ENCODE measurements around the gene TYW3.

The TYW3 gene

DNA sequence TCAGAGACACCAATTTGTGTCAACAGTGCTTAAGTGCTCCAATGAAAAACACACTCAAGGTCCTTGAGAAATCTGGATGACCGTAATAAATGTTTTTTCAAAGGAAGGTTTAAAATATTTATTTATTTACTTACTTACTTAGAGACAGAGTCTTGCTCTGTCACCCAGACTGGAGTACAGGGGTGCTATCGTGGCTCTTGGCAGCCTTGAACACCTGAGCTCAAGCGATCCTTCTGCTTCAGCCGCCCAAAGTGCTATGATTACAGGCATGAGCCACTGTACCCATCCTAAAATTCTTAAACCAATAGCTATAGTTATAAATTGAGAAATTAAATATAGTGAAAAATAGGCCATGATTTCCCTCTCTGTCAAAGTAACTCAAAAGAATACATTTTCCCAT lies 42.0 kb upstream of the TYW3 start:
- H3K9me2 ChIP-seq (ENCODE audit: low read depth, low read length) = no peaks in the 10 kb centered on the region
- H3K9me3 ChIP-seq (ENCODE audit: low read length) = no peaks in the 10 kb centered on the region
- no peaks in the 10 kb centered on the region for H3K4me1 ChIP-seq (ENCODE audit: insufficient read depth, low read length, severe bottlenecking)
- H3K9ac ChIP-seq (ENCODE audit: low read length) = no peak overlapping the region
- H3F3A ChIP-seq (ENCODE audit: insufficient read depth, low read length) = no peaks in the 10 kb centered on the region
- H3K4me3 ChIP-seq (ENCODE audit: low read depth, low read length, poor library complexity, severe bottlenecking) = no peak overlapping the region
- no peaks in the 10 kb centered on the region for H3K79me2 ChIP-seq (ENCODE audit: insufficient read depth, low read length)
- H3K27me3 ChIP-seq (ENCODE audit: insufficient read depth, low read length) = no peaks in the 10 kb centered on the region
- H3K4me2 ChIP-seq (ENCODE audit: low read length) = no peak overlapping the region
- H3K36me3 ChIP-seq (ENCODE audit: insufficient read depth, low read length) = no peaks in the 10 kb centered on the region
- no peak for TF ChIP-seq CTCF (IDR thresholded peaks at IDR 0.05; ENCODE audit: low read length)
- TF ChIP-seq EZH2 (IDR thresholded peaks at IDR 0.05; ENCODE audit: borderline replicate concordance, low read length) = no peak
- no peak overlapping the region for H2AFZ ChIP-seq (ENCODE audit: low read length)
- H3K27ac ChIP-seq (ENCODE audit: low read depth, low read length, poor library complexity, severe bottlenecking) = no peak overlapping the region
- no peaks in the 10 kb centered on the region for H4K20me1 ChIP-seq (ENCODE audit: insufficient read depth, low read length)

- H2AFZ ChIP-seq (ENCODE audit: low read length) = no peak overlapping the region
- H3F3A ChIP-seq (ENCODE audit: insufficient read depth, low read length) = no peaks in the 10 kb centered on the region
- H3K4me1 ChIP-seq (ENCODE audit: insufficient read depth, low read length, severe bottlenecking) = no peaks in the 10 kb centered on the region
- H3K79me2 ChIP-seq (ENCODE audit: insufficient read depth, low read length) = no peaks in the 10 kb centered on the region
- H3K9me3 ChIP-seq (ENCODE audit: low read length) = no peaks in the 10 kb centered on the region
- H3K27me3 ChIP-seq (ENCODE audit: insufficient read depth, low read length) = no peaks in the 10 kb centered on the region; the same call in 1 of the 2 replicates
- TF ChIP-seq CTCF (IDR thresholded peaks at IDR 0.05; ENCODE audit: low read length) (no peak), EZH2 (IDR thresholded peaks at IDR 0.05; ENCODE audit: borderline replicate concordance, low read length) (no peak)
- no peaks in the 10 kb centered on the region for H3K36me3 ChIP-seq (ENCODE audit: insufficient read depth, low read length)
- no peaks in the 10 kb centered on the region for H4K20me1 ChIP-seq (ENCODE audit: insufficient read depth, low read length)
- H3K9me2 ChIP-seq (ENCODE audit: low read depth, low read length) = no peaks in the 10 kb centered on the region
- no peak overlapping the region for H3K4me2 ChIP-seq (ENCODE audit: low read length)
- no peak overlapping the region for H3K9ac ChIP-seq (ENCODE audit: low read length)
- H3K27ac ChIP-seq (ENCODE audit: low read depth, low read length, poor library complexity, severe bottlenecking) = no peak overlapping the region
- no peak overlapping the region for H3K4me3 ChIP-seq (ENCODE audit: low read depth, low read length, poor library complexity, severe bottlenecking)
Measured at GRCh38 chr1:74693473-74693872, 39.5 kb upstream of the TYW3 start.

- no peaks in the 10 kb centered on the region; the same call in 1 of the 2 replicates for H3K27me3 ChIP-seq (ENCODE audit: insufficient read depth, low read length)
- H3K79me2 ChIP-seq (ENCODE audit: insufficient read depth, low read length) = no peaks in the 10 kb centered on the region
- TF ChIP-seq EZH2 (IDR thresholded peaks at IDR 0.05; ENCODE audit: borderline replicate concordance, low read length) (no peak), CTCF (IDR thresholded peaks at IDR 0.05; ENCODE audit: low read length) (no peak)
- no peak overlapping the region for H3K4me3 ChIP-seq (ENCODE audit: low read depth, low read length, poor library complexity, severe bottlenecking)
- H3K9me3 ChIP-seq (ENCODE audit: low read length) = no peaks in the 10 kb centered on the region
- H3K4me2 ChIP-seq (ENCODE audit: low read length) = no peak overlapping the region
- no peaks in the 10 kb centered on the region for H3F3A ChIP-seq (ENCODE audit: insufficient read depth, low read length)
- no peaks in the 10 kb centered on the region for H3K9me2 ChIP-seq (ENCODE audit: low read depth, low read length)
- no peaks in the 10 kb centered on the region for H3K4me1 ChIP-seq (ENCODE audit: insufficient read depth, low read length, severe bottlenecking)
- H2AFZ ChIP-seq (ENCODE audit: low read length) = no peak overlapping the region
- no peak overlapping the region for H3K9ac ChIP-seq (ENCODE audit: low read length)
- no peaks in the 10 kb centered on the region for H3K36me3 ChIP-seq (ENCODE audit: insufficient read depth, low read length)
- H3K27ac ChIP-seq (ENCODE audit: low read depth, low read length, poor library complexity, severe bottlenecking) = no peak overlapping the region
- no peaks in the 10 kb centered on the region for H4K20me1 ChIP-seq (ENCODE audit: insufficient read depth, low read length)
Measured at GRCh38 chr1:74697832-74698231, 35.1 kb upstream of the TYW3 start.

All from OCI-LY1 (cell line).